Left colon (tissue), 2 donors: ENCODE results near the gene TUT4. TPM values are rescaled to one million over a fixed set of nuclear protein-coding genes. Genes with fewer than 3 reads are reported as not detected.
"Not testable (repeated sequence)": the region's sequence is repeated elsewhere in the genome, so short reads cannot be mapped to it uniquely, and the experiment has no call there.

ENCODE experiments used
- ATAC-seq: fragments of 200-7000 bp; cut with Tn5 transposase; one replicate; pipeline ENCODE4 v1.9.1; 2020; ENCODE audit warnings: mild to moderate bottlenecking, moderate library complexity
- DNase-seq, 2 donors: peaks; one replicate each; pipeline ENCODE4 v3.0.0-alpha.2; 2020
- intact Hi-C, 2 donors: fragments of 100-400 bp; cut with DNase I in 1 of 2; cut with micrococcal nuclease in 1 of 2; formaldehyde crosslinking; loops; one replicate each; pipeline versions ENCODE4 v1.11.2 to v1.14.0; 2022; cut with DNase I, micrococcal nuclease
- long read RNA-seq: library from polyadenylated mRNA; unstranded; transcript quantifications from one replicate; pipeline ENCODE4 v2.0.0, GENCODE V29; 2021
- total RNA-seq, 2 donors: library from RNA; stranded (reverse); fragmentation: NEBNext Ultra II Directional; extraction: Animal tissue kit (Norgen Biotek cat#: 25700); gene quantifications; one replicate each; pipeline ENCODE4 v1.2.1, GENCODE V29; 2021
- donor health status: DM: no; HTN: no; CAD: no.
- donor health status: DM: yes; HTN: yes; CAD: no.

The TUT4 gene
- 10 to 100 TPM; 22.3 to 24.5 TPM for total RNA-seq
- long read RNA-seq, partial matches to known transcripts, result 5 of 9 reads
- long read RNA-seq, other reads (novel, unspliced or antisense), result 4 of 9 reads

- intact Hi-C loops, result no loop called here
Observed at GRCh38 chr1:52552505-52553361, at the start of gene TUT4. TUT4 (minus strand) TSS chr1:52553092; CDS start chr1:52526280, 26,812 bp downstream.

GRCh38 chr1:52601991-52602855 is 49.3 kb upstream of the TUT4 start, which contains the start of gene GPX7:
GPX7 (plus strand) TSS chr1:52602371; CDS start chr1:52602410, 39 bp downstream.
- intact Hi-C loops, result no loop called here
- DNase-seq, result peak; percentile 39 to 52
- ATAC-seq, result peak; percentile 62

More at GRCh38 chr1:52552505-52553361, at the start of gene TUT4:
- DNase-seq, result peak; percentile 61 to 78
- ATAC-seq, result peak; percentile 80

GRCh38 chr1:52601519-52601918 is 48.6 kb upstream of the TUT4 start:
- DNase-seq (no peak), ATAC-seq (no peak)
- intact Hi-C loops, result no loop called here

- ATAC-seq (no peak), DNase-seq (no peak)
- intact Hi-C loops, result no loop called here
Observed at GRCh38 chr1:52600533-52601179, 47.8 kb upstream of the TUT4 start.

- no peak for DNase-seq
- ATAC-seq, result no peak
- intact Hi-C loops, result no loop called here
Observed at GRCh38 chr1:52599236-52599635, 46.3 kb upstream of the TUT4 start.

GRCh38 chr1:52598729-52599128 is 45.8 kb upstream of the TUT4 start:
- intact Hi-C loops, result no loop called here

GRCh38 chr1:52597912-52598311 is 45.0 kb upstream of the TUT4 start:
- no peak for ATAC-seq
- intact Hi-C loops, result no loop called here

More at GRCh38 chr1:52598729-52599128, 45.8 kb upstream of the TUT4 start:
- no peak for ATAC-seq
- no peak for DNase-seq

GRCh38 chr1:52595061-52595460 is 42.2 kb upstream of the TUT4 start:
- intact Hi-C loops, result no loop called here
- DNase-seq (no peak), ATAC-seq (no peak)

More at GRCh38 chr1:52597912-52598311, 45.0 kb upstream of the TUT4 start:
- DNase-seq, result no peak

- DNase-seq (no peak), ATAC-seq (no peak)
- intact Hi-C loops, result no loop called here
Observed at GRCh38 chr1:52593495-52593894, 40.6 kb upstream of the TUT4 start.

GRCh38 chr1:52592637-52593323 is 39.9 kb upstream of the TUT4 start:
- intact Hi-C loops, result no loop called here
- DNase-seq, result no peak
- no peak for ATAC-seq

GRCh38 chr1:52590266-52590665 is 37.4 kb upstream of the TUT4 start:
- DNase-seq (no peak), ATAC-seq (no peak)
- intact Hi-C loops, result no loop called here

- ATAC-seq (no peak), DNase-seq (no peak)
- intact Hi-C loops, result no loop called here
Observed at GRCh38 chr1:52588535-52588934, 35.6 kb upstream of the TUT4 start.

- ATAC-seq, result no peak
- DNase-seq, result no peak
- intact Hi-C loops, result no loop called here
Observed at GRCh38 chr1:52588027-52588426, 35.1 kb upstream of the TUT4 start.

- intact Hi-C loops, result no loop called here
- ATAC-seq (no peak), DNase-seq (no peak)
Observed at GRCh38 chr1:52585474-52585873, 32.6 kb upstream of the TUT4 start.

- intact Hi-C loops, result no loop called here
- DNase-seq, result no peak
- ATAC-seq, result no peak
Observed at GRCh38 chr1:52582116-52582696, 29.3 kb upstream of the TUT4 start.

GRCh38 chr1:52580283-52580682 is 27.4 kb upstream of the TUT4 start:
- no peak for DNase-seq
- ATAC-seq, result no peak
- intact Hi-C loops, result no loop called here

- ATAC-seq (no peak), DNase-seq (no peak)
- intact Hi-C loops, result no loop called here
Observed at GRCh38 chr1:52579415-52579814, 26.5 kb upstream of the TUT4 start.

GRCh38 chr1:52578066-52578465 is 25.2 kb upstream of the TUT4 start:
- intact Hi-C loops, ATAC-seq, DNase-seq: not testable (repeated sequence)
